Measurements from ENCODE around the gene SBNO2. TPM values are rescaled to one million over a fixed set of nuclear protein-coding genes. Genes with fewer than 3 reads are reported as not detected.

The SBNO2 gene
- total RNA-seq, 1 experiment from 2014 or later: 97.8 TPM

DNA sequence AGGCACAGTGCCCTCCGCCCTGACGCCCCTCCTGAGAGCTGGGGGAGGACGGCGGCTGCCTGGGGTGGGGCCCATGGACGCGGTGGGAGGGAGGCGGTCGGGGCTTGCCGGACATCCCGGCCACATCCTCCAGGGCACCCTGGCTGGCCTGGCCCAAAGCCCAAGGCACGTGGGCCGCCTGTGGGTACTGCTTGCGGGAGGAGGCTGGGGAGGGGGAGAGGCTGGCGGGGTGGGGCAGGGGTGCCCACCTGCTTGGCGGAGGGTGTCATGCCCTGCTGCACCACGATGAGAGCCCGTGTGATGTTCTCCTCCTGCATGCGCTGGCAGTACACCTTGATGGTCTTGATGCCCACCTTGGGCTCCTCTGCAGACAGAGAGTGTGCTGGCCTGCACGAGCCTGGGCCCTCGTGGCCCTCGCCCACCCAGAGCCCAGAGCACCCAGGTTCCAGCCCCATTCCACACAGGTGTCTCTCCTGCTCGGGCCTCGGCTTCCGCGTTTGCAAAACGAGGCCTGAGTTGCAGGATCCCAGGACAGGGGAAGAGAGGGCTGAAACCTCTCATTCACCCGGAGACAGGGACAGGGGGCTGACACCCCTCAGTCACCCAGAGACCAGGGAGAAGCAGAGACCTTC lies 82.4 kb downstream of the SBNO2 start:
- TF ChIP-seq, protein P1, sequence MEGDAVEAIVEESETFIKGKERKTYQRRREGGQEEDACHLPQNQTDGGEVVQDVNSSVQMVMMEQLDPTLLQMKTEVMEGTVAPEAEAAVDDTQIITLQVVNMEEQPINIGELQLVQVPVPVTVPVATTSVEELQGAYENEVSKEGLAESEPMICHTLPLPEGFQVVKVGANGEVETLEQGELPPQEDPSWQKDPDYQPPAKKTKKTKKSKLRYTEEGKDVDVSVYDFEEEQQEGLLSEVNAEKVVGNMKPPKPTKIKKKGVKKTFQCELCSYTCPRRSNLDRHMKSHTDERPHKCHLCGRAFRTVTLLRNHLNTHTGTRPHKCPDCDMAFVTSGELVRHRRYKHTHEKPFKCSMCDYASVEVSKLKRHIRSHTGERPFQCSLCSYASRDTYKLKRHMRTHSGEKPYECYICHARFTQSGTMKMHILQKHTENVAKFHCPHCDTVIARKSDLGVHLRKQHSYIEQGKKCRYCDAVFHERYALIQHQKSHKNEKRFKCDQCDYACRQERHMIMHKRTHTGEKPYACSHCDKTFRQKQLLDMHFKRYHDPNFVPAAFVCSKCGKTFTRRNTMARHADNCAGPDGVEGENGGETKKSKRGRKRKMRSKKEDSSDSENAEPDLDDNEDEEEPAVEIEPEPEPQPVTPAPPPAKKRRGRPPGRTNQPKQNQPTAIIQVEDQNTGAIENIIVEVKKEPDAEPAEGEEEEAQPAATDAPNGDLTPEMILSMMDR (IDR thresholded peaks at IDR 0.05; ENCODE audit: unreplicated experiment): no peak
- BruUV-seq (replicated peaks): no TSS peak
- H3K27ac Mint-ChIP-seq (ENCODE audit: unreplicated experiment): no peak overlapping the region

DNA sequence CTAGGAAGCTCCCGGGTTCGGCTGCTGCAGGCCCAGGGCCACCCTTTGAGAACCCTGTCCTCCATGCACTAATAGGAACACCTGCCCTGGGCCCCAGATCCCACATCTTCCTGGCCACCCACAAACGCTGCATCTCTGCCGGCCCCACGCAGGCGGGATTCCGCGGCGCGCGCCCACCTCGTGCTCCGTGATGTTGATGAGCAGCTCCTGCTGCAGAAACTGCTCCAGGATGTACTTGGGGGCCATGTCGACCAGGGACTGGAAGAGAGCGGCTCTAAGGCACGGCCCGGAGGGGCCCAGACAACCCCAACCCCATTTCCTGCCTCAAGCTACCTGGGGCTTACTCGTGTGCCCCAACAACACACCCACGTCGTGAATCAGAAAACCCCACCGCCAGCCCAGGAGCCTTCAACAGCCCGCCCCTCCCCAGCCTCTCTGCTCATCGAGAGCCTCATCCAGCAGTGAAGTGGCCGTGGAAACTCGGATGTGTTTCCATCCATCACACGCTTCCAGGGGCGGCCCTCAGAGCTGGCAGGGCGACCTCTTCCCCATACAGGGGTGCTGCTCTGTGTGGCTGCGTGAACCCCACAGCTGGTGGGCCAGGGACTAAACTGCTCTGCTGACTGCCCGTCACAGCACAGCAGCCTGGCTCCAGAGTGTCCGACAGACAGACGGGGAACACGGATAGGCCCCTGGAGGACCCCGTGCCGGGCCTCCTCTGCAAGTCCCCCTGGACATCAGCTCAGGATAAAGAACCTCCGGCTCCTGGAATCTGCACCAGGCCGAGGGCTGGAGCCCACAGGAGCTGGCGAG lies 83.1 kb downstream of the SBNO2 start:
- Mint-ChIP-seq H3K9me3 (ENCODE audit: low read depth, unreplicated experiment) (no peaks in the 10 kb centered on the region), H3K4me1 (ENCODE audit: low read depth, unreplicated experiment) (no peaks in the 10 kb centered on the region), H3K27me3 (ENCODE audit: unreplicated experiment) (no peaks in the 10 kb centered on the region), H3K36me3 (ENCODE audit: insufficient read depth, unreplicated experiment) (peaks cover 65% of the 10 kb centered on the region), H3K27ac (ENCODE audit: unreplicated experiment) (no peak overlapping the region), H3K4me3 (ENCODE audit: low read depth, unreplicated experiment) (no peak overlapping the region)
- intact Hi-C loops (cut with micrococcal nuclease; ENCODE audit: unreplicated experiment): no loop called here
- CTCF ChIA-PET: interaction anchor here (0.7 kb wide), 1 partner anchor 11 kb away, joined by 4 read pairs; no protein-coding TSS in a partner anchor
- DNase-seq: no peak
- no TSS peak for BruUV-seq (replicated peaks)
- TF ChIP-seq, protein P1 (IDR thresholded peaks at IDR 0.05; ENCODE audit: unreplicated experiment): no peak

More for the DNA sequence above, 82.4 kb downstream of the SBNO2 start:
- no peak for DNase-seq
- H3K27me3 Mint-ChIP-seq (ENCODE audit: unreplicated experiment): no peaks in the 10 kb centered on the region
- no peaks in the 10 kb centered on the region for H3K9me3 Mint-ChIP-seq (ENCODE audit: low read depth, unreplicated experiment)
- no peaks in the 10 kb centered on the region for H3K4me1 Mint-ChIP-seq (ENCODE audit: low read depth, unreplicated experiment)
- CTCF ChIA-PET: no interaction called here
- intact Hi-C loops (cut with micrococcal nuclease; ENCODE audit: unreplicated experiment): no loop called here
- no peak overlapping the region for H3K4me3 Mint-ChIP-seq (ENCODE audit: low read depth, unreplicated experiment)
- H3K36me3 Mint-ChIP-seq (ENCODE audit: insufficient read depth, unreplicated experiment): peaks cover 62% of the 10 kb centered on the region

DNA sequence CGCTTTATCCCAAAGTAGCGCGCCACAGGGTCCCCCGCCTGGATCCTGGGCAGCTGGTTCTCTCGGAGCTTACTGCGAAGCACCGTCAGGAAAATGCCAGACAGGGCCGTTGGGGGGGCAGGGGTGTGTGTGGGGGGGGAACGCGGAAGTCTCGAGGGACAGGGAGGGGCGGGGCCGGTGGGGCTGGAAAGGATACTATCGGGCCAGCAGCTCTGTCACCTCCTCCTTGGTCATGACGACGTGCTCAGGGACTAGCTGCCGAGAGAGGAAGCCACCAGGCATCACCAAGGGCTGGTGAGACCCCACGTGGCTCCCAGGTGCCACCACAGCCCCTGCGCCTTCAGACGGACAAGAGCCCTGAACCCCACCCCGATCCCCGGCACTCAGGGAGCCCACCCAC lies 84.2 kb downstream of the SBNO2 start:
- no TSS peak for BruUV-seq (replicated peaks)
- TF ChIP-seq, protein P1 (IDR thresholded peaks at IDR 0.05; ENCODE audit: unreplicated experiment): no peak
- Mint-ChIP-seq H3K36me3 (ENCODE audit: insufficient read depth, unreplicated experiment) (peaks cover 62% of the 10 kb centered on the region), H3K4me3 (ENCODE audit: low read depth, unreplicated experiment) (no peak overlapping the region), H3K4me1 (ENCODE audit: low read depth, unreplicated experiment) (no peaks in the 10 kb centered on the region), H3K27me3 (ENCODE audit: unreplicated experiment) (no peaks in the 10 kb centered on the region), H3K9me3 (ENCODE audit: low read depth, unreplicated experiment) (no peaks in the 10 kb centered on the region), H3K27ac (ENCODE audit: unreplicated experiment) (no peak overlapping the region)
- CTCF ChIA-PET: no interaction called here
- DNase-seq: no peak
- intact Hi-C loops (cut with micrococcal nuclease; ENCODE audit: unreplicated experiment): no loop called here

DNA sequence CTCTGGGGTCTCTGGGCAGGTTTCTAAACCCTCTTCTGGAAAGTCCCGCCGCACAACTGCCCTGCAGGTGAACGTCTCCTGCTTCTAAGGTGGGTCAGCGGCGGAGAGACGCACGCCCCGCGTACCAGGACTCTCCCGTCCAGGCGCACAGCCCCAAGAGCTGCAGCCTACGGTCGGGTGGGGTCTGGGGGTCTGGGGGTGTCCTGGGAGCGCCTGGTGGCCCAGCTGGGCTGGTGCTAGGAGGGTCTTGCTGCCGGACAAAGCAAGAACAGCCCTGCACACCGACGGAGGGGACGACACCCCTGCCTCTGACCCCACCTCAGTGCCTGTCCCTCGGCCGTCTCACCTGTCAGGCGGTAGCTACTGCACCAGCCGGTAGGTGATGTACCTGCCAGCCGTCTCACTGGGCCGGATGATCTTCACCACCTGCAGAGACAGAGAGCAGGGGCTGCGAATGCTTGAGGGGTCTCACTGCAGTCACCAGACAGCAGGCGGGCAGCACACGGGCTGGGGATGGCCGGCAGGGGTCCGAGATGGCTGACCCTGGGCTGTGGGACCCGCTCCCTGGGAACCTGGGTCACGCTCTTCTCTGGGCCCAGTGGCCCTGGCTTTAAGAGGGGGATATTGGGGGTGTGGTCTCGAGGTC lies 84.8 kb downstream of the SBNO2 start:
- no peak overlapping the region for H3K4me3 Mint-ChIP-seq (ENCODE audit: low read depth, unreplicated experiment)
- TF ChIP-seq, protein P1 (IDR thresholded peaks at IDR 0.05; ENCODE audit: unreplicated experiment): no peak
- H3K27ac Mint-ChIP-seq (ENCODE audit: unreplicated experiment): no peak overlapping the region
- DNase-seq: no peak
- no TSS peak for BruUV-seq (replicated peaks)
- H3K27me3 Mint-ChIP-seq (ENCODE audit: unreplicated experiment): no peaks in the 10 kb centered on the region
- CTCF ChIA-PET: no interaction called here
- intact Hi-C loops (cut with micrococcal nuclease; ENCODE audit: unreplicated experiment): no loop called here
- peaks cover 62% of the 10 kb centered on the region for H3K36me3 Mint-ChIP-seq (ENCODE audit: insufficient read depth, unreplicated experiment)
- H3K4me1 Mint-ChIP-seq (ENCODE audit: low read depth, unreplicated experiment): no peaks in the 10 kb centered on the region
- no peaks in the 10 kb centered on the region for H3K9me3 Mint-ChIP-seq (ENCODE audit: low read depth, unreplicated experiment)
